ENCODE results near the gene COL16A1.

DNA sequence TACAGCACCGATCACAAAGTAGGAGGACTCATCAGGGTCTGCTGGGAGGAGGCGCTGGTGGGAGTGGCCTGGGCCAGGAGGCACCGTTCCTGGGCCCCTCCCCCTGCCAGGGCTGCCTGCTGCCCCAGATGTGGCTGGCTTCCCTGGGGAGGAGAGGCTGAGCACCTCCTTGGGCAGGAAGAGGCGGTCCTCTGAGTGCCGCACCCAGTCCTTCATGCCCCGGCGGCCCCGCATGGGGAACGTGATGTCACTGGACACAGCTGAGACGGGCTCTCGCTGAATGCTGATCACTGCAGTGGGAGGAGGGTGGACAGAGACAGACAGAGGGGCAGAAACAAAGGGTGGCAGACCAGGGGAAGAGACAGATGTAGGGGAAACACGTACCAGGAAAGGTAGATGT lies 35.5 kb upstream of the COL16A1 start:
- TF ChIP-seq, protein P1, sequence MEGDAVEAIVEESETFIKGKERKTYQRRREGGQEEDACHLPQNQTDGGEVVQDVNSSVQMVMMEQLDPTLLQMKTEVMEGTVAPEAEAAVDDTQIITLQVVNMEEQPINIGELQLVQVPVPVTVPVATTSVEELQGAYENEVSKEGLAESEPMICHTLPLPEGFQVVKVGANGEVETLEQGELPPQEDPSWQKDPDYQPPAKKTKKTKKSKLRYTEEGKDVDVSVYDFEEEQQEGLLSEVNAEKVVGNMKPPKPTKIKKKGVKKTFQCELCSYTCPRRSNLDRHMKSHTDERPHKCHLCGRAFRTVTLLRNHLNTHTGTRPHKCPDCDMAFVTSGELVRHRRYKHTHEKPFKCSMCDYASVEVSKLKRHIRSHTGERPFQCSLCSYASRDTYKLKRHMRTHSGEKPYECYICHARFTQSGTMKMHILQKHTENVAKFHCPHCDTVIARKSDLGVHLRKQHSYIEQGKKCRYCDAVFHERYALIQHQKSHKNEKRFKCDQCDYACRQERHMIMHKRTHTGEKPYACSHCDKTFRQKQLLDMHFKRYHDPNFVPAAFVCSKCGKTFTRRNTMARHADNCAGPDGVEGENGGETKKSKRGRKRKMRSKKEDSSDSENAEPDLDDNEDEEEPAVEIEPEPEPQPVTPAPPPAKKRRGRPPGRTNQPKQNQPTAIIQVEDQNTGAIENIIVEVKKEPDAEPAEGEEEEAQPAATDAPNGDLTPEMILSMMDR (IDR thresholded peaks at IDR 0.05), result no peak
- no peak for TF ChIP-seq POLR2A (IDR thresholded peaks at IDR 0.05)

Measured in lower leg skin (tissue), 3 donors.